Measurements from ENCODE around the gene VNN1. TPM values are rescaled to one million over a fixed set of nuclear protein-coding genes. Genes with fewer than 3 reads are reported as not detected.

The VNN1 gene, protein sequence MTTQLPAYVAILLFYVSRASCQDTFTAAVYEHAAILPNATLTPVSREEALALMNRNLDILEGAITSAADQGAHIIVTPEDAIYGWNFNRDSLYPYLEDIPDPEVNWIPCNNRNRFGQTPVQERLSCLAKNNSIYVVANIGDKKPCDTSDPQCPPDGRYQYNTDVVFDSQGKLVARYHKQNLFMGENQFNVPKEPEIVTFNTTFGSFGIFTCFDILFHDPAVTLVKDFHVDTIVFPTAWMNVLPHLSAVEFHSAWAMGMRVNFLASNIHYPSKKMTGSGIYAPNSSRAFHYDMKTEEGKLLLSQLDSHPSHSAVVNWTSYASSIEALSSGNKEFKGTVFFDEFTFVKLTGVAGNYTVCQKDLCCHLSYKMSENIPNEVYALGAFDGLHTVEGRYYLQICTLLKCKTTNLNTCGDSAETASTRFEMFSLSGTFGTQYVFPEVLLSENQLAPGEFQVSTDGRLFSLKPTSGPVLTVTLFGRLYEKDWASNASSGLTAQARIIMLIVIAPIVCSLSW
- total RNA-seq (2012; rRNA removed): under 0.01 TPM in 1 of 2 replicates, not detected in the other

DNA sequence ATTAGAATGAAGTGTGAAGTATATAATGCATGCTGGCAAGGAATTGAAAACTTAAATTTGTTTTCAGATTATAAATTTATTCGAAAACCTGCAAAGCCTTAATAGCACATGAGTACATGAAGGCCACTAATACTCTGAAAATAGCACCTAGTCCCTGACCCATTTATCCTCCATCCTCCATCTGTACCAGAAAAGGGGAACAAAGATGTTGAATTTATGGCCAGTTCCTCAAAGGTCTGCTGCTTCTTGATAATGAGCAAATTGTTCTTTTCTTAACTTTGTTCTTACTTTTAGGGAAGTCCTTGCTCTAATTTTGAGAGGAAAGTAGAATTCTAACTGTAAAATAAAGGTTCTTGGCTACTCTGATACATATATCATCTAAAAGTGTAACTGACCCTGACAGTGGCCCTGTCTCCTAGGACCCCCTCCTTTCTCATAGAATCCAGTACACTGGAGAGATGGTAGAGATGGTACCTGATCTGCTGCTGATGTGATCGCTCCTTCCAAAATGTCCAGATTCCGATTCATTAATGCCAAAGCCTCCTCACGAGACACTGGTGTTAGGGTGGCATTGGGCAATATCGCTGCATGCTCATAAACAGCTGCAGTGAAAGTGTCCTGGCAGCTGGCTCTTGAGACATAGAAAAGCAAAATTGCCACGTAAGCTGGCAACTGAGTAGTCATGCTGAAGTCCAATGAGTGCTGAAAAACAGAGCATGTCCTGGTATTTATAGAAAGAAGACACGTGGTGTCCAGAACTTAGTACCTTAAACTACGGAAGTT is at the start of gene VNN1:
TSS of gene VNN1 (minus strand) at position 704 of the 783 bp plus-strand sequence. CDS start at position 684, 20 bp downstream.
- H3K4me3 ChIP-seq (ENCODE audit: low read length): no peak within 1 kb of the TSS
- H3K27me3 ChIP-seq (ENCODE audit: control insufficient read depth, insufficient read depth, low read length): no peaks in the 10 kb centered on the region
- no peak within 1 kb of the TSS for H3K9ac ChIP-seq (ENCODE audit: low read depth, low read length)

DNA sequence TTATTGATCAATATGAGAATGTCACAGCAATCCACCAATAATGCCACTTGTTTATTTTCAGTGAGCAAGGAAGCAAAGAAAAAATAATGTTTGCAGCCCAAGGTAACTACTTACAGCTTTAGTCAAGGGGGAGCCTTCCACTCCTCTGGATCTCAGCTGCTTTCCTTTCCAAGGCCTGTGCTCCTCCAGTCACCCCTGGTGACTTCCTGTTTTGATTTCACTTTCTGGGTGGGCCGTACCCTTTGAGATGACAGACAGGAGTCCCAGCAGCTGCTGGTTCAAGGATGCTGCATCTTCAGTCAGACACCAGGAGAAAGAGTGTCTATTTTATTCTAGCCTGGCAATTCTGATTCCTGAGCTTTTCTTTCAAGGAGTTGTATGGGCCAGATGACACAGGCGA is 49.4 kb upstream of the VNN1 start:
- Histone ChIP-seq H3K9me3 (replicated peaks; ENCODE audit: low read length) (no peaks in the 10 kb centered on the region), H3K4me1 (ENCODE audit: control insufficient read depth, insufficient read depth, low read length) (peaks cover 8% of the 10 kb centered on the region), H3K4me3 (ENCODE audit: low read length) (no peak overlapping the region), H3K36me3 (ENCODE audit: insufficient read depth, low read length) (no peaks in the 10 kb centered on the region), H3K9ac (ENCODE audit: low read depth, low read length) (no peak overlapping the region), H3K4me2 (ENCODE audit: low read length) (no peak overlapping the region), H3K27me3 (ENCODE audit: control insufficient read depth, insufficient read depth, low read length) (no peaks in the 10 kb centered on the region)

More for the DNA sequence above, at the start of gene VNN1:
- peak within 1 kb of the TSS; percentile 29 for H3K4me2 ChIP-seq (ENCODE audit: low read length)
- no peaks in the 10 kb centered on the region for H3K9me3 ChIP-seq (replicated peaks; ENCODE audit: low read length)
- H3K4me1 ChIP-seq (ENCODE audit: control insufficient read depth, insufficient read depth, low read length): peaks cover 18% of the 10 kb centered on the region
- no peaks in the 10 kb centered on the region for H3K36me3 ChIP-seq (ENCODE audit: insufficient read depth, low read length)

DNA sequence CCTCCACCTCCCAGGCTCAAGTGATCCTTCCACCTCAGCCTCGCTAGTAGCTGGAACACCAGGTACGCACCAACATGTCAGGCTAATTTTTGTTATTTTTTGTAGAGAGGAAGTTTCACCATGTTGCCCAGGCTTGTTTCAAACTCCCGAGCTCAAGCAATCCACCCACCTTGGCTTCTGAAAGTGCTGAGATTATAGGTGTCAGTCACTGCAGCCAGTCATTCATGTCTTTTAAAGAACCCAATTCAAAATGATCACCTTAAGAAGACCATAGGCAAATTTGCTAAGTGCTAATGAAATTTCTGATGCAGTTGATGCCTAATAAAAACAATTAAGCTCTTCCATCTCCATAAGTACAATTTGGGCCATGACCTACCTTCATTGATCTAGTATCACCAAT is 46.4 kb upstream of the VNN1 start:
- H3K4me2 ChIP-seq (ENCODE audit: low read length): no peak overlapping the region
- H3K4me1 ChIP-seq (ENCODE audit: control insufficient read depth, insufficient read depth, low read length): peaks cover 8% of the 10 kb centered on the region
- H3K36me3 ChIP-seq (ENCODE audit: insufficient read depth, low read length): no peaks in the 10 kb centered on the region
- H3K27me3 ChIP-seq (ENCODE audit: control insufficient read depth, insufficient read depth, low read length): no peaks in the 10 kb centered on the region
- no peaks in the 10 kb centered on the region for H3K9me3 ChIP-seq (replicated peaks; ENCODE audit: low read length)
- H3K9ac ChIP-seq (ENCODE audit: low read depth, low read length): no peak overlapping the region
- H3K4me3 ChIP-seq (ENCODE audit: low read length): no peak overlapping the region

DNA sequence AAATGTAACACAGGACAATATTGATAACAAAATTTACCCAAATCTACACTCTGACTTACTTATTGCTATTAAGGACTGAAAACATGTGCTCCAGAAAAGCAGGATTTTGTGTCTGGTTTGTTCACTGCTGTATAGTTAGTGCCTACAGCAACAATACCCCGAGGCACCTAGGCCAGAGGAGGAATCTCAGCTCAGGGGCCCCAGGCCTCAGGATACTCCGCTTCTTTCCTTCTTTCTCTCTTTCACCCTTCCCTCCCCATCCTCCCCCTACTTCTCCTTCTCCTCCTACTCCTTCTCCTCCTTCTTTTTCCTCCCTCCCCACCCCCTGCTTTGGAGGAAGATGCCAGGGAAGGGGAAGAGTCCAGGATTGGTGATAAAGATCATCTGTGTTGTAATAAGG is 44.8 kb upstream of the VNN1 start:
- Histone ChIP-seq H3K36me3 (ENCODE audit: insufficient read depth, low read length) (no peaks in the 10 kb centered on the region), H3K9me3 (replicated peaks; ENCODE audit: low read length) (no peaks in the 10 kb centered on the region), H3K9ac (ENCODE audit: low read depth, low read length) (no peak overlapping the region), H3K4me2 (ENCODE audit: low read length) (no peak overlapping the region), H3K4me3 (ENCODE audit: low read length) (no peak overlapping the region), H3K27me3 (ENCODE audit: control insufficient read depth, insufficient read depth, low read length) (no peaks in the 10 kb centered on the region), H3K4me1 (ENCODE audit: control insufficient read depth, insufficient read depth, low read length) (peaks cover 5% of the 10 kb centered on the region)

DNA sequence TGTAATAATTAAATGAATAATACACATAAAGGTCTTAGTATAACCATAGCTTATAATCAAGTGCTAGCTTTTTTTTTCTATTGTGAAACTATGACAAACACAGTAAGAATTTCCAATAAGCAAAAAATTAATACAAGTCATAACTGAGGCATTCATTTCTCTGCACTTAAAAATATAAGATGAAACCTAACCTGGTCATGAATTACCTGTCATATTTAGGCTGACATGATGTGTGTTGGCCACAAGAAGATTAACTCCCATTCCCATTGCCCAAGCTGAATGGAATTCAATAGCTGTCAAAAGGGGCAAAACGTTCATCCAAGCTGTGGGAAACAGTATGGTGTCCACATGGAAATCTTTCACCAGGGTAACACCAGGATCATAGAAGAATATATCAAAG is 38.4 kb upstream of the VNN1 start:
- no peak overlapping the region for H3K4me3 ChIP-seq (ENCODE audit: low read length)
- H3K9ac ChIP-seq (ENCODE audit: low read depth, low read length): no peak overlapping the region
- no peaks in the 10 kb centered on the region for H3K4me1 ChIP-seq (ENCODE audit: control insufficient read depth, insufficient read depth, low read length)
- peaks cover 5% of the 10 kb centered on the region for H3K27me3 ChIP-seq (ENCODE audit: control insufficient read depth, insufficient read depth, low read length)
- H3K4me2 ChIP-seq (ENCODE audit: low read length): no peak overlapping the region
- H3K9me3 ChIP-seq (replicated peaks; ENCODE audit: low read length): no peaks in the 10 kb centered on the region
- H3K36me3 ChIP-seq (ENCODE audit: insufficient read depth, low read length): no peaks in the 10 kb centered on the region

DNA sequence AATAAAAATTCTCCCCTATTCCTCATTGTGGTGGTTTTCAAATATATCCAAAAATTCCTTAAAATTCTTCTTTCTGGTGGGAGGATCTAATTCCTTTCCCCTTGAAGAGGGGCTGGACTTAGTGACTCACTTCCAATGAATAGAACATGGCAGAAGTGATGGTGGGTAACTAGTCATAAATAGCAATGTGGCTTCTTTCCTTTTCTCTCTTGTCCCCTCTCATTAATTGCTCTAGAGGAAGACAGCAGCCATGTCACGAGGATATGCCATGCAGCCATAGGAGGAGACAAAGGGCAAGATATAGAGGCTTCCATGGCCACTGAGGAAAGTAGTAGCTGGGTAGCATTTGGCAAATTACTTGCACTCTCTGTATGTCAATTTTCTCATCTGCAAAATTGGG is 38.0 kb upstream of the VNN1 start:
- H3K27me3 ChIP-seq (ENCODE audit: control insufficient read depth, insufficient read depth, low read length): peaks cover 5% of the 10 kb centered on the region
- H3K9ac ChIP-seq (ENCODE audit: low read depth, low read length): no peak overlapping the region
- H3K36me3 ChIP-seq (ENCODE audit: insufficient read depth, low read length): no peaks in the 10 kb centered on the region
- no peaks in the 10 kb centered on the region for H3K9me3 ChIP-seq (replicated peaks; ENCODE audit: low read length)
- no peaks in the 10 kb centered on the region for H3K4me1 ChIP-seq (ENCODE audit: control insufficient read depth, insufficient read depth, low read length)
- no peak overlapping the region for H3K4me2 ChIP-seq (ENCODE audit: low read length)
- H3K4me3 ChIP-seq (ENCODE audit: low read length): no peak overlapping the region

DNA sequence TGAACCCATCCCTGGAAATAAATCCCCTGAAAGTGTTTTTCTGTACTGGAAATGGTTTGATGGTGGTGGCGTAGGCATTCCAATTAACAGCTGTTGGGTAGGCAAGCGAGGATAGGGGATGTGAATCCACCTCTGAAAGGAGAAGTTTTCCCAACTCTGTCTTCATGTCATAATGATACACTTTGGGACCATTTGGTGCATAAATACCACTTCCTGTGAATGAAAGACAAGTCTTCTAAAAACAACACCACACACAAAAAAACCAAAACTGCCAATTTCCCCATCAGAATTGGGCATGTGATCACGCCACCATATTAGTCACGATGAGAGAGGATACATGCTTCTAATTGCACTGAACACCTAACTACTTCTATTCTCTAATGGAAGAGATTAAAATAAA is 37.5 kb upstream of the VNN1 start:
- H3K4me3 ChIP-seq (ENCODE audit: low read length): no peak overlapping the region
- H3K4me1 ChIP-seq (ENCODE audit: control insufficient read depth, insufficient read depth, low read length): no peaks in the 10 kb centered on the region
- no peaks in the 10 kb centered on the region for H3K36me3 ChIP-seq (ENCODE audit: insufficient read depth, low read length)
- no peak overlapping the region for H3K4me2 ChIP-seq (ENCODE audit: low read length)
- peaks cover 5% of the 10 kb centered on the region for H3K27me3 ChIP-seq (ENCODE audit: control insufficient read depth, insufficient read depth, low read length)
- H3K9me3 ChIP-seq (replicated peaks; ENCODE audit: low read length): no peaks in the 10 kb centered on the region
- H3K9ac ChIP-seq (ENCODE audit: low read depth, low read length): no peak overlapping the region

DNA sequence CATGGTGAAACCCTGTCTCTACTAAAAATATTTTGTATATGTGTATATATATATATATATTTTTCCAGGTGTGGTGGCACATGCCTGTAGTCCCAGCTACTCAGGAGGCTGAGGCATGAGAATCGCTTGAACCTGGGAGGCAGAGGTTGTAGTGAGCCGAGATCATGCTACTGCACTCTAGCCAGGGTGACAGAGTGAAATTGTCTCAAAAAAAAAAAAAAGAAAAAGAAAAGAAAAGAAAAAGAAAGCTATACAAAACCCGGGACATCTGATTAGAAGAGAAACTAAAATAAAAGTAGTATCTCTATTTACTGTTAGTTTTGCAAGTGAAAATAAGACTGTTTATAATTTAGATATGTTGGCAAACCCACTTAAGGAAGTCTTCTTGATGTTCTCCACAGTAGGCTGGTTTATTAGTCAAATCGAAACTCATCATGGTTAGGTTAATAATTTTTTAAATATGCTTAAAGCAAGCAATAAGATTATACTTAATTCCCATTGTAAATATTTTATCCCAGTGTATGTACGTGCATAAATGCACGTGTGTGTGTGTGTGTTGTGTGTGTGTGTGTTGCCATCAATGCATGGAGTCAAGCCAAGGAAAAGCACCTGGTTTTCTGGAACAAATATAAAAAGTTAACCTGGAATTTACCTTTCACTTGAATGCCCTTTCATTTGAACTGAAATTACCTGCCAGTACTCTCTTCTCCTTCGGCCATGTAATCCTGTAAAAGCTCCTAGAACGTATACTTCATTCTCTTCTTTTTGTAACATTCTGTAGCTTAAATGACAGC is 36.8 kb upstream of the VNN1 start:
- no peak overlapping the region for H3K4me2 ChIP-seq (ENCODE audit: low read length)
- H3K4me1 ChIP-seq (ENCODE audit: control insufficient read depth, insufficient read depth, low read length): no peaks in the 10 kb centered on the region
- no peaks in the 10 kb centered on the region for H3K36me3 ChIP-seq (ENCODE audit: insufficient read depth, low read length)
- H3K9me3 ChIP-seq (replicated peaks; ENCODE audit: low read length): no peaks in the 10 kb centered on the region
- H3K4me3 ChIP-seq (ENCODE audit: low read length): no peak overlapping the region
- no peak overlapping the region for H3K9ac ChIP-seq (ENCODE audit: low read depth, low read length)
- H3K27me3 ChIP-seq (ENCODE audit: control insufficient read depth, insufficient read depth, low read length): peaks cover 5% of the 10 kb centered on the region

DNA sequence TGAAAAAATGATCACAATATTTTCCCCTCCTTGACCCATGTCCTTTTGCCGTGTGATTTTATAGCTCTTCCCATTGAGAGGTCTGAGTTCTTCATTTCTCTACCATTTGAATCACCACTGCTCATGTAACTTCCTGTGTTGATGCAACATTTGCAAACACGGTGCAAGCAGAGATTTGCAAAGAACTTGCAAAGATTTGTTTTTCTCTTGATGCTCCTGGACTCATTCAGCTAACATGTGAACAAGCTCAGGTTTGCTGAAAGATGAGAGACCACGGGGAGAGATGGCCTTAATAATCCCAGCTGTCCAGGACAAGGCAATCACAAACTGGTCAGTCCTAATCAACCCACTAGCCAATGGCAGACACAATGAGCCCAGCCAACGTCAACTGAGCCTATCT is 35.3 kb upstream of the VNN1 start:
- Histone ChIP-seq H3K36me3 (ENCODE audit: insufficient read depth, low read length) (no peaks in the 10 kb centered on the region), H3K9me3 (replicated peaks; ENCODE audit: low read length) (no peaks in the 10 kb centered on the region), H3K4me1 (ENCODE audit: control insufficient read depth, insufficient read depth, low read length) (no peaks in the 10 kb centered on the region), H3K4me2 (ENCODE audit: low read length) (no peak overlapping the region), H3K4me3 (ENCODE audit: low read length) (no peak overlapping the region), H3K9ac (ENCODE audit: low read depth, low read length) (no peak overlapping the region), H3K27me3 (ENCODE audit: control insufficient read depth, insufficient read depth, low read length) (peaks cover 5% of the 10 kb centered on the region)

DNA sequence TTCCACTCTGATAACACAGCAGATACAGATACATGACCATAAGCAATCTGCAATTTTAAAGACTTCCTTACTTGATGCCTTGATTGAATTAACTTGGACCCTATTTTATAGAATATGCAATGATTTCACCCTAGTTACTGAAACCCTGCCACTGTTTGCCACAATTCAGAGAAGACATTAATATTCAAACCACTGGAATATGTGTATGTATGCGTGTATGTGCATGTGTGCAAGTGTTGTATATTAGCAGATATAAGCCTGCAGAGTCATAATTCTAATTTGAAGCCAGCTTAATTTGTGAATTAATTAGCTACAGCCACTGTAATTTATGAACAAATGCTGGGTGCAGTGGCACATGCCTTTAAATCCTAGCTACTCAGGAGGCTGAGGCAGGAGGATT is 34.6 kb upstream of the VNN1 start:
- H3K36me3 ChIP-seq (ENCODE audit: insufficient read depth, low read length): no peaks in the 10 kb centered on the region

DNA sequence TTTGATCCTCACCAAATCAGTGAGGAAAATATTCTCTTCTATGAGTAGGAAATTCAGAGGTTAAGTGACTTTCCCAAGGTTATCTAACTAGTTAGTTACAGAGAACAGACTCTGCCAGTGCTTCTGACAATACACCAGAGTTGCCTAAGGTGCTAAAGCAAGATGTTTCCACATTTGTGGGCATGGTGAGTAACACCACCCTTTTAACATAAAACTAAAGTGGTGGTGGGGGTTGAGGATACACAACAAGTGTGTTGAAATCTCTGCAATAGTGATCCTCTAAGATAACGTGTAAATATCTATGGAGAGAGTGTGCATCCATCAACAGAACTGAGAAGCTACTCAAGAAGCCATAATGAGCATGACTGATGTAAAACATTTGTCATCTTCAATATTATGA is 32.2 kb upstream of the VNN1 start:
- H3K36me3 ChIP-seq (ENCODE audit: insufficient read depth, low read length): no peaks in the 10 kb centered on the region

More for the DNA sequence above, 34.6 kb upstream of the VNN1 start:
- Histone ChIP-seq H3K9ac (ENCODE audit: low read depth, low read length) (no peak overlapping the region), H3K27me3 (ENCODE audit: control insufficient read depth, insufficient read depth, low read length) (peaks cover 5% of the 10 kb centered on the region), H3K4me3 (ENCODE audit: low read length) (no peak overlapping the region), H3K4me2 (ENCODE audit: low read length) (no peak overlapping the region), H3K9me3 (replicated peaks; ENCODE audit: low read length) (no peaks in the 10 kb centered on the region), H3K4me1 (ENCODE audit: control insufficient read depth, insufficient read depth, low read length) (no peaks in the 10 kb centered on the region)

More for the DNA sequence above, 32.2 kb upstream of the VNN1 start:
- H3K27me3 ChIP-seq (ENCODE audit: control insufficient read depth, insufficient read depth, low read length): peaks cover 5% of the 10 kb centered on the region
- no peak overlapping the region for H3K9ac ChIP-seq (ENCODE audit: low read depth, low read length)
- H3K4me3 ChIP-seq (ENCODE audit: low read length): no peak overlapping the region
- H3K4me2 ChIP-seq (ENCODE audit: low read length): no peak overlapping the region
- no peaks in the 10 kb centered on the region for H3K4me1 ChIP-seq (ENCODE audit: control insufficient read depth, insufficient read depth, low read length)
- H3K9me3 ChIP-seq (replicated peaks; ENCODE audit: low read length): no peaks in the 10 kb centered on the region
